ENCODE data around the gene C10orf105. TPM values are rescaled to one million over a fixed set of nuclear protein-coding genes. Genes with fewer than 3 reads are reported as not detected.

C10orf105 gene
- polyA plus RNA-seq, 1 donor (not counting 4 experiments of a cell fraction or from before 2014, with no cell fraction given), result not detected

GRCh38 chr10:71666639-71667386 lies 52.8 kb downstream of the C10orf105 start:
- Histone ChIP-seq H3K27me3 (ENCODE audit: control insufficient read depth, extremely low read depth, insufficient read depth, low read length) (peaks cover 10% of the 10 kb centered on the region), H3K79me2 (ENCODE audit: control insufficient read depth, insufficient read depth, low read length) (no peaks in the 10 kb centered on the region), H3K9ac (ENCODE audit: control insufficient read depth, extremely low read depth, insufficient read depth, low read length) (no peak overlapping the region), H3K36me3 (ENCODE audit: control insufficient read depth in 2 of 2, extremely low read depth in 1 of 2, insufficient read depth in 2 of 2, low read length in 2 of 2) (no peaks in the 10 kb centered on the region), H2AFZ (ENCODE audit: control insufficient read depth, low read length) (no peak overlapping the region), H3K4me3 (ENCODE audit: control insufficient read depth in 2 of 3, extremely low read depth in 1 of 3, insufficient read depth in 2 of 3, low read depth in 1 of 3, low read length in 3 of 3) (no peak overlapping the region), H3K9me3 (ENCODE audit: control insufficient read depth, low read depth, low read length) (no peaks in the 10 kb centered on the region), H4K20me1 (ENCODE audit: control insufficient read depth, extremely low read depth, insufficient read depth, low read length) (no peaks in the 10 kb centered on the region), H3K9me1 (ENCODE audit: control insufficient read depth, extremely low read depth, insufficient read depth, low read length) (no peaks in the 10 kb centered on the region), H3K4me2 (ENCODE audit: control insufficient read depth, extremely low read depth, insufficient read depth, low read depth, low read length) (no peak overlapping the region), H3K27ac (ENCODE audit: control insufficient read depth, insufficient read depth, low read length) (no peak overlapping the region), H3K4me1 (ENCODE audit: control insufficient read depth, extremely low read depth, insufficient read depth, low read length) (no peaks in the 10 kb centered on the region)
- TF ChIP-seq EZH2 (IDR thresholded peaks at IDR 0.05; ENCODE audit: low read length), result no peak
- TF ChIP-seq, protein P1, sequence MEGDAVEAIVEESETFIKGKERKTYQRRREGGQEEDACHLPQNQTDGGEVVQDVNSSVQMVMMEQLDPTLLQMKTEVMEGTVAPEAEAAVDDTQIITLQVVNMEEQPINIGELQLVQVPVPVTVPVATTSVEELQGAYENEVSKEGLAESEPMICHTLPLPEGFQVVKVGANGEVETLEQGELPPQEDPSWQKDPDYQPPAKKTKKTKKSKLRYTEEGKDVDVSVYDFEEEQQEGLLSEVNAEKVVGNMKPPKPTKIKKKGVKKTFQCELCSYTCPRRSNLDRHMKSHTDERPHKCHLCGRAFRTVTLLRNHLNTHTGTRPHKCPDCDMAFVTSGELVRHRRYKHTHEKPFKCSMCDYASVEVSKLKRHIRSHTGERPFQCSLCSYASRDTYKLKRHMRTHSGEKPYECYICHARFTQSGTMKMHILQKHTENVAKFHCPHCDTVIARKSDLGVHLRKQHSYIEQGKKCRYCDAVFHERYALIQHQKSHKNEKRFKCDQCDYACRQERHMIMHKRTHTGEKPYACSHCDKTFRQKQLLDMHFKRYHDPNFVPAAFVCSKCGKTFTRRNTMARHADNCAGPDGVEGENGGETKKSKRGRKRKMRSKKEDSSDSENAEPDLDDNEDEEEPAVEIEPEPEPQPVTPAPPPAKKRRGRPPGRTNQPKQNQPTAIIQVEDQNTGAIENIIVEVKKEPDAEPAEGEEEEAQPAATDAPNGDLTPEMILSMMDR (optimal IDR thresholded peaks at IDR 0.05 in 1 of 3, IDR thresholded peaks at IDR 0.05 in 1 of 3, conservative IDR thresholded peaks at IDR 0.05 in 1 of 3; ENCODE audit: extremely low read depth in 1 of 3, insufficient read depth in 2 of 3, low read length in 3 of 3), result no peak
- no peak for FAIRE-seq
- no peak for DNase-seq (ENCODE audit: low read depth, low spot score)
- dilution Hi-C loops (cut with MboI; ENCODE audit: extremely low pct_ligation_motif_present, low sequenced_read_pairs), result no loop called here

DNA sequence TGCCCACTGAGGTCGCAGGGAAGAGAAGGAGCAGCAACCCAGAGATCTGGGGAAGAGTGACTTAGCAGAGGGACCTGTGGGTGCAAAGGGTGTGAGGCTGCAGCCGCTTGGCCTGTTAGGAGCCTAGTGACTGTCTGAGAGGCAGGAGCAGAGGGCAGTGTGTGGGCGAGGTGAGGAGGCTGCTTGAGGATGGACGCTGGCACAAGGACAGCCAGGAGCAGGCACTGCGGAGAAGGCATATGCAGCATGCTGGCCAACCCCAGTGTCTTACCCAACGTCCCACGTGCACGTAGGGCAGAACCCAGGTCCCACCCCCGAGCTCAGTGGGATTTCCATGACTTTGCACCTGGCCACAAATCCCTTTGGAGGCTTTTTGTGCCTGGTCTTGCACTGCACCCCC lies 54.1 kb downstream of the C10orf105 start:
- FAIRE-seq (no peak), DNase-seq (ENCODE audit: low read depth, low spot score) (no peak)
- H3K4me1 ChIP-seq (ENCODE audit: control insufficient read depth, extremely low read depth, insufficient read depth, low read length), result no peaks in the 10 kb centered on the region
- no peak overlapping the region for H2AFZ ChIP-seq (ENCODE audit: control insufficient read depth, low read length)
- no peaks in the 10 kb centered on the region for H3K9me1 ChIP-seq (ENCODE audit: control insufficient read depth, extremely low read depth, insufficient read depth, low read length)
- H3K79me2 ChIP-seq (ENCODE audit: control insufficient read depth, insufficient read depth, low read length), result no peaks in the 10 kb centered on the region
- no peaks in the 10 kb centered on the region for H4K20me1 ChIP-seq (ENCODE audit: control insufficient read depth, extremely low read depth, insufficient read depth, low read length)
- TF ChIP-seq EZH2 (IDR thresholded peaks at IDR 0.05; ENCODE audit: low read length), result no peak
- TF ChIP-seq, protein P1 (optimal IDR thresholded peaks at IDR 0.05 in 1 of 3, IDR thresholded peaks at IDR 0.05 in 1 of 3, conservative IDR thresholded peaks at IDR 0.05 in 1 of 3; ENCODE audit: extremely low read depth in 1 of 3, insufficient read depth in 2 of 3, low read length in 3 of 3), result no peak
- H3K9me3 ChIP-seq (ENCODE audit: control insufficient read depth, low read depth, low read length), result no peaks in the 10 kb centered on the region
- H3K4me3 ChIP-seq (ENCODE audit: control insufficient read depth in 2 of 3, extremely low read depth in 1 of 3, insufficient read depth in 2 of 3, low read depth in 1 of 3, low read length in 3 of 3), result no peak overlapping the region
- no peak overlapping the region for H3K9ac ChIP-seq (ENCODE audit: control insufficient read depth, extremely low read depth, insufficient read depth, low read length)
- dilution Hi-C loops (cut with MboI; ENCODE audit: extremely low pct_ligation_motif_present, low sequenced_read_pairs), result no loop called here
- H3K27ac ChIP-seq (ENCODE audit: control insufficient read depth, insufficient read depth, low read length), result no peak overlapping the region
- no peaks in the 10 kb centered on the region for H3K36me3 ChIP-seq (ENCODE audit: control insufficient read depth in 2 of 2, extremely low read depth in 1 of 2, insufficient read depth in 2 of 2, low read length in 2 of 2)
- H3K4me2 ChIP-seq (ENCODE audit: control insufficient read depth, extremely low read depth, insufficient read depth, low read depth, low read length), result no peak overlapping the region
- peaks cover 10% of the 10 kb centered on the region for H3K27me3 ChIP-seq (ENCODE audit: control insufficient read depth, extremely low read depth, insufficient read depth, low read length)

Measured in keratinocyte (primary cell).